NCI-H2029 treated with DMSO at 0.1 percent for 48 hours (cell line): ENCODE data around the gene BPGM.

Source experiments
- DNase-seq: peaks from one replicate; lab custom pipeline; 2025; lab: John Stamatoyannopoulos, UW

BPGM gene

DNA sequence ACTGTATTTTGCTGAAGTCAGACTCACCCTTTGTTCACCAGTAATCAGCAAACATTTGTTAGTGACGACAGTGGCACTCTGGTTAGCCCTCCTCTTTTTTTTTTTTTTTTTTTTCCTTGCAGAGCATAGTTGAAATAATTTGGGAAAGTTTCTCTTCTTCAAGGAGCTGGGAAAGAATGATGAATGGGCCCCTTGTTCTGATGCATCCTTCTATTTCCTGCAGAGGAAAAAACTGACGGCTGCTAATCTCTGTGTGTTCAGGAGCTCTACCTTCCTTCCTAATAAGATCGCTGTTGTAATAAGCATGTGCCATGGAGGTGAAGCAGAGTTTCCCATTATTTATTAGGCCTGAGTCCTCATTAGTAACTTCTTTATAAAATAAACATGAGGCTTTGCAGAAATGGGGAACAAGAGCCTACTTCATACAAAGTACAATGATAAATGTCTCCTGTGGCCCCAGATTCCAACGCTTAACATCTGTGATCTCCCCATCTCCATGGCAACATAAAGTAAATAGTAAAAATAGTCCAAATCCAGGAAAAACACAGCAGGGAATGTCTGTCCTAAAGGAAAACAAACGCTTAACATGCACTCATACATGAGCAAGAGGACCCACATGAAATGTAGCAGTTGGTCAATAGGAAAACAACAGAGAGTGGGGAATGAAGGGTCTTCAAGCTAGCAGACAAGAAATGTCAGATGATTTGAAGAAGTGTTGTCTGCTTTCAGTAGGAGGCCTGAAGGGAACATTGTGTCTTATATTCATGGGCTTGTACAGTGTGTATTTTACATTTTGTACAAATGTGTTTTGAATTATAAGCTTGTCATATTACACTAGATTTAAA, 73.7 kb downstream of the BPGM start:
- no peak for DNase-seq

DNA sequence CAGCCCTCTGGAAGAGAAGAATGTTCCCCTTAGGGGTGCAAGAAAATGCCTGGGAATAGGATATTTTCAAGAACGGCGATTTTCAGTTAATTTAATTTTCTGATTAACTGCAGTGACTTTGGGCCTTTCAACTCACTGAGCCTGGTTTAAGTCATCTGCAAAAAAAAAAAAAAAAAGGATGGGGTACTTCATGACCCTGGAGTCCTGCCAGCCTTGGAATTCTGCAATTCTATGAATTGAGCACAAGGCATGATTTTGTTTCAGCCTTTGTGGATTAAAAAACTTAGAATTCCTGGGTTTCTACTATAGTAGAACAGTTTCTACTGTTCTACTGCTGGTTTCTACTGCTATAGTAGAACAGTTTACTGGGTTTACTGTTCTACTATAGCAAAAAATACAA, 74.5 kb downstream of the BPGM start:
- no peak for DNase-seq

DNA sequence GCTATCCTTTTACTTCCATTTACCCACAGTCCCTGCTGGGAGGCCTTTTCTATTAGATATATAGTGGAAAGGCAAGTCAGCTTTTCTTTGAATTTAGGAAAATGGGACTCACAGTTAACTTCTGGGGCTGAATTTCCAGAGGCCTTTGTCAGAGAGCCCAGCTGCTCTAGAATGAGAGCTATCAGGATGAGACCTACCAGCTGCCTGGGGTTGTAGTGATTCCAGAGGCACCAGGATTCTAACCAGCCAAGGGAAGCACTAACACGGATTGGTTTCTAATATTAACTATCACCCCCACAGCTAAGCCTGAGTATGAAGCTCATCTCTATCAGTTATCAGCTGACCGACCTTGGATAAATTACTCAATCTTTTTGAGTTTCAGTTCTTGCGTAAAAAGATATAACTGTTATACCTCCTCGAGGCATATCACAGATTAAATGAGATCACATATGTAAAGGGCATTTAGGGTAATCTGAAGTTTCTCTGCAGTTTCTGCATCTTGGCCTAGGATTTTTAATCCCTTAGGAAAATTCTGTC, 76.2 kb downstream of the BPGM start:
- no peak for DNase-seq

DNA sequence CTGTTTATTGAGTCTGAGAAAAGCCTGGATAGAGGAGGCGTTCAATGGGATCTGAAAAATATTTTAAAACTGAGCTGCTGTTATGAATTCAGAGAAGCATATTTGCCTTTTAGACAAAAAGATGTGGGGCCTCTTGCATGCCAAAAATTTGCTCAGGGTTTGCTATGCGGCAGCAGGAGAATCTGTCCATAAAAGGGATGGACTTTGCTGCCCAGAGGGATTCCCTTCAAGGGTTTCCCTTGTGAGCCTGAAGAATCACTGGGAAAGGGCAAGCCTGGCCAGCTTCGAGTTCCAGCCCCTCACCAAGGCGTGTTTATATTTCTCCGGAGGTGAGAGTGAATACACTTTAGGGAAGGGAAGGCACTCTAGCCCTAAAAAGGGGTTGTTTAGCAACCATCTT, 77.2 kb downstream of the BPGM start:
- no peak for DNase-seq

DNA sequence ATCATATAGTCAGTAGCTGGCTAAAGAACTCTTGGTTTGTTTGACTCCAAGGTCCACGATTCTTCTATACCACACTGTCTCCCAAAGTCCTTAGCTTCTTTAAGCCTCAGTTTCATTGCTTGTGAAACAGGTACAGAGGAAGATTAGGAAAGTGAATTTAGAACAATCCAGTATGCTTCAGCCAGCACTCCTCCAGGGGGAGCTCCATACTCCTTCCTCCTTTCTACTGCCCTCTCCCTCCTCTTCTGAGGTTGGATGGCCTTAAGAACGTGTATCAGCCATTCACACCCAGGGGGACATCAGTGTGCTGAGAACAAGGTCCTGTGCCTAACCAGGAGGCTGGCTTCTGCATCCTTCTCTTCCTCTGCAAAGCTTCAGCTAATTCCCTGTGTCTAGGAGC, 78.0 kb downstream of the BPGM start:
- DNase-seq, result no peak

DNA sequence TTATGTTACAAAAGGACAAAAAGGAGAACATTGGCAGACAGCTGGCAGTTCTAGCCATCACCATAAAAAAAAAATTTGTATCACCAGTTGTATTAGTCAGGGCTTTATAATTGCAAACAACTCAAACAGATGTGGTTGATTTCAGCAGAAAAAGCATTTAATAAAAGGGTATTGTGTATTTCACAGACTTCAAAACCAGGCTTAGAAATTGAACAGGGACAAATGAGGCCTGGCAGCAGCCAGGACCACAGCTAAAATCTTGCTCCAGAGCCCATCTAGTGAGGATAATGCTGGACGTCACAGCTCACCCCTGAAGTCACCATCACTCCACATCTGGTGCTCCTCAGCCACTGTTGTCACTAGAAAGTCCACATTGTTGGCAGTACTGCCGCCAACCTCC, 79.9 kb downstream of the BPGM start:
- no peak for DNase-seq

DNA sequence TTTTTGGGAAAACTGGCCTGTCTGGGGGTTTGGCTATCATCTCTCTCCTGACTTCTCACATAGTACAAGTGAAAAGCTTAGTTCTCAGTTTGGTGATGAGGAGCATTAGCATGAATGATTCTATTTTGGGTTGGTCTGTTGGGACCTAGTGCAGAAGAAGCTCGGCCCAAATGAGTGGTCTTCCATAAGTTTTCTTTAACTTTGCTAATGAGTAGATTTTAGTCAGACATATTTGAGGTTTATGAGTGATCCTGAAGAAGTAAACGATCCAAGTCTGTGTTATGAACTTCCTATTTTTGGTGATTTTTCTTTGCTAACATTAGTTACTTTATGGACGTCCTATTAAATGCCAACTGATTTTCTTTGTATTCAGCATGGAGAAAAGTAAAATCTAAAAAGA, 81.1 kb downstream of the BPGM start:
- no peak for DNase-seq
